GM06990 (cell line): ENCODE measurements around the gene FNBP1L.
"Not testable (repeated sequence)": the region's sequence is repeated elsewhere in the genome, so short reads cannot be mapped to it uniquely, and the experiment has no call there.

Experiments used
- DNase-seq: peaks from one replicate; pipeline ENCODE4 v3.0.0-alpha.2; 2011; ENCODE audit not compliant: insufficient read length; ENCODE audit errors: extremely low read depth
- H3K27me3 ChIP-seq: replicated peaks from 2 replicates; pipeline ENCODE4 v1.6.0; 2011; ENCODE audit warnings: low read length; ENCODE audit not compliant: control insufficient read depth, insufficient read depth
- H3K36me3 ChIP-seq: 2 replicates; pipeline ENCODE4 v1.5.1; 2011; ENCODE audit warnings: low read length; ENCODE audit not compliant: control insufficient read depth, insufficient read depth
- H3K4me3 ChIP-seq: replicated peaks from 2 replicates; pipeline ENCODE4 v1.5.1; 2011; ENCODE audit warnings: low read depth, mild to moderate bottlenecking, control low read depth, low read length
- CTCF ChIP-seq: IDR thresholded peaks from 2 replicates; pipeline ENCODE4 v1.5.1; 2011; ENCODE audit warnings: low read length, control low read depth, mild to moderate bottlenecking, inconsistent platforms; ENCODE audit not compliant: insufficient read depth, poor library complexity, severe bottlenecking

Gene FNBP1L

DNA sequence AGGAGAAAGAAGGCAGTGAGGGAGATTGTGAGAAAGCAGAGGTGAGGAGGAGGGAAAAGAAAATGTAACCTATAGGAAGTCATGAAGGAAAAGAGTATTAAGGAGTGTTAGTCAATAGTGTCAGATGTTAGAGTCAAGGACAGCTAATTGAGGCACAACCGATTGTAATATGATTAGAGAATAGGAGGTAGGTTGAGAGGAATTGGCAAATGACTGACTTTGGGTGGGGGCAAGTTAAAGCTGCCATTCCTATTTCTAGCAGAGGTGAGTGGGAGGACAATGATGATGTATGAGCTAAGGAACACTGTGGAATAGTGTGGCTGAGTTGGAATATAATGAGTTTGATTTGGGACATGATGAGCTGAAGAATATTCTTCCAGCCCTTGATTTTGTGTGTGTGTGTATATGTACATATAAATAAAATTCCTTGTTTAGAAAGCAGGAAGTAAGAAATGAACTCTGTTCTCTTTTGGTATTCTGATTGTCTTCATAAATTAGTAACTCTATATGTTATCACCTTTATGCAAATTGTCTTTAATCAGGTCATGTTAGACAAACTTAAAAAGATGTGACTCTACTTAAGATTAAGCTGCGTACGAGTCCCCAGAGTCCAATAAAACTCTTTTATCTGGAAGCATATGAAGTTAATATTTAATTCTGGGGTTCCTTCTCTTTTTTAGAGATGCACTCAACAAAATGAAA lies 98.4 kb downstream of the FNBP1L start:
- Histone ChIP-seq H3K4me3 (no peak overlapping the region), H3K27me3 (no peaks in the 10 kb centered on the region), H3K36me3 (no peaks in the 10 kb centered on the region)
- TF ChIP-seq CTCF = no peak
- no peak for DNase-seq

- TF ChIP-seq CTCF = no peak
- DNase-seq = no peak
- H3K36me3 ChIP-seq = no peaks in the 10 kb centered on the region
- no peaks in the 10 kb centered on the region for H3K27me3 ChIP-seq
- no peak overlapping the region for H3K4me3 ChIP-seq
Measured at GRCh38 chr1:93549131-93549530, 101.2 kb downstream of the FNBP1L start.

DNA sequence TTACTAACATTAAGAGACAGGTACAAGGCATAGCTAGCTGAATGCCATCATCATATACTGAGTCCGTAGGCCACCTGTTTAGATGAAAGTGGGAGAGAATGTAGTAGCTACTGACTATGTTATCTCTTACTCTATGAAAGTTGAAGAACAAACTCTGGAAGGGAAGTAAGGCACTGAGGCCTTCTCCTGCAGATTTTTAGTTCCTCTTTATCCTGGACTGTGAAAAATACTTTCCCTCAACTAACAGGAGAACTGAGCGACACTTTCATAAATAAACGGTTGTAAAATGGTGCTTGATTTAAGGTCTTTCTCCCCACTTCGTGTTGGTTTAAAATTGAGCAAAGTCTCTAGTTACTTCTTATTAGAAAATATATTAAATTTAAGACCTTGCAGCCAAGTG lies 101.9 kb downstream of the FNBP1L start:
- Histone ChIP-seq H3K27me3 (no peaks in the 10 kb centered on the region), H3K36me3 (no peaks in the 10 kb centered on the region), H3K4me3 (no peak overlapping the region)
- no peak for DNase-seq
- no peak for TF ChIP-seq CTCF

GRCh38 chr1:93552741-93553455 lies 105.0 kb downstream of the FNBP1L start:
- DNase-seq = no peak
- TF ChIP-seq CTCF = no peak
- Histone ChIP-seq H3K36me3 (no peaks in the 10 kb centered on the region), H3K27me3 (no peaks in the 10 kb centered on the region), H3K4me3 (no peak overlapping the region)

GRCh38 chr1:93553886-93554490 lies 106.1 kb downstream of the FNBP1L start:
- H3K27me3 ChIP-seq, H3K4me3 ChIP-seq, H3K36me3 ChIP-seq, DNase-seq: not testable (repeated sequence)

GRCh38 chr1:93554883-93555872 lies 107.3 kb downstream of the FNBP1L start:
- H3K4me3 ChIP-seq = no peak overlapping the region
- DNase-seq = no peak
- no peaks in the 10 kb centered on the region for H3K27me3 ChIP-seq
- H3K36me3 ChIP-seq = no peaks in the 10 kb centered on the region; the same call in 1 of the 2 replicates
- TF ChIP-seq CTCF = no peak
